ENCODE results near the gene KIF5A.

KIF5A gene

DNA sequence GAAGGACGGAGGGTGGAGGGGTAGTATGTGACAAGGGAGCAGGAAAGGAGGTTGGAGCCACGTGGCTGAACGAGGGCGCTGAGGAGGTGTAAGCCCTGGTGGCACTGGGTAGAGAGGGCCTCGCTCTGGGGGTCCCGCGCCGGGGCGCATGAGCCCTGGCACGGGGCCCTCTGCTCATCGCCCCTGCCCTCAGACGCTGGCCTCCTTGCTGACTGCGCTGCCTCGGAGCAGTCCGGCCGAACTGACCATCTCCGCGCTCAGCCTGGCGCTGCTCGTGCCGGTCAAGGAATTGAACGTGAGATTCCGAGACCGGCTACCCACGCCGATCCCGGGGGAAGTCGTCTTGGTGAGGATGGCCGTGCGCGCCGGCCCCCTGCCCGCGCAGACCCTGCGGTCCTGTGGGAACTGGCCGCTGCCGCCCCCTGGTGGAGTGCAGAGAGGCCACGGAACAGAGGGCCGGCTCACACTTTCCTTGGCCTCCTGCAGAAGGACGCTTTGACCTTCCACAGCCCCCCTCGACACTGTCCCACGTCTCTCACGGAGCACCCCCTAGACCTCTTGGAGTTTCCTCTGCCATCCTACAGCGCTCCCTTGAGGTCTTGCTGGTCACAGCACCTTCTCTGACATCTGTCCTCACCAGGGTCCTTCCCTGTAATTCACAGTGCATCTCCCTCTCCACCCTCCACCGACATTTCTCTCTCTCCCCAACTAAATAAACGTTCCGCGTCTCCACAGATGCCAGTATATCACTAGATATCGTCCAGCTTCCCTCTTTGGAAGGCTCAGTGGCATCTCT lies 71.9 kb downstream of the KIF5A start:
- DNase-seq (ENCODE audit: low spot score) = peak; percentile 80

DNA sequence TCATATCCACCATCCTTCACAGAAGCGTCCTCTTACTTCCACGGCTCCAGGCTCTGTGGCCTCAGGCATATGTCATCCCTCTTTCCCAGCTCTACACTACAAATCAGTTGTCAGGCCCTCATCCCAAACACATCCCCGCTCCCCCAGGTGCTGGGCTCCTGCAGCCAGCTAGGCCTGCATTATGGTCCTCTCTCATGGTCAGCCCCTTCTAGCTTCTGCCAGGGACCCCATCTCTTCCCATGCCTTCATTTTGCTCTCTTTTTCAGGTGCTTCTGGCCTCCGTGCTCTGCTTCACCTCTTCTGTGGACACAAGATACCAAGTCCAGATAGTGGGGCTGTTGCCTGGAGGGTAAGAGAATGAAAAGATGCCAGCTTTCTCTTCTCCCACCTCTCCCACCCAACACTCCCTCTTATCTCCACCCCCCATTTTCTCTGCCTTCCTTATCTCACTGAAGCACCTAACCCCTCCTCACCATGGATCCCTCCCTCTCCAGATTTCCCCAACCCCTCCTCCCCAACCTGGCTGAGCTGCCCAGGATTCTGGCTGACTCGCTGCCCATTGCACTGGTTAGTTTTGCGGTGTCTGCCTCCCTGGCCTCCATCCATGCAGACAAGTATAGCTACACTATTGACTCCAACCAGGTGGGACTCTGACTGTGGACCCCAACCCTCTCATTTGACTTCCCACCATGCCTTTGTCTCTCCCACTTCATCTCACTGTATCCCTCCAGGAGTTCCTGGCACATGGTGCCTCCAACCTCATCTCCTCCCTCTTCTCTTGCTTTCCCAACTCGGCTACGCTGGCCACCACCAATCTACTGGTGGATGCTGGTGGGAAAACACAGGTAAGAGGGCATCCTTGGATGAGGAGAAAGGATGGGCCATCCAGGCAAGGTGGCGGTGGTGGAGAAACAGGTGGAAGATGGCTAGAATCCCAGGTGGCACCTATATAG lies 72.7 kb downstream of the KIF5A start:
- DNase-seq (ENCODE audit: low spot score) = no peak

- no peak for DNase-seq (ENCODE audit: low spot score)
These were observed 73.5 kb downstream of the KIF5A start for GRCh38 chr12:57623385-57623784.

DNA sequence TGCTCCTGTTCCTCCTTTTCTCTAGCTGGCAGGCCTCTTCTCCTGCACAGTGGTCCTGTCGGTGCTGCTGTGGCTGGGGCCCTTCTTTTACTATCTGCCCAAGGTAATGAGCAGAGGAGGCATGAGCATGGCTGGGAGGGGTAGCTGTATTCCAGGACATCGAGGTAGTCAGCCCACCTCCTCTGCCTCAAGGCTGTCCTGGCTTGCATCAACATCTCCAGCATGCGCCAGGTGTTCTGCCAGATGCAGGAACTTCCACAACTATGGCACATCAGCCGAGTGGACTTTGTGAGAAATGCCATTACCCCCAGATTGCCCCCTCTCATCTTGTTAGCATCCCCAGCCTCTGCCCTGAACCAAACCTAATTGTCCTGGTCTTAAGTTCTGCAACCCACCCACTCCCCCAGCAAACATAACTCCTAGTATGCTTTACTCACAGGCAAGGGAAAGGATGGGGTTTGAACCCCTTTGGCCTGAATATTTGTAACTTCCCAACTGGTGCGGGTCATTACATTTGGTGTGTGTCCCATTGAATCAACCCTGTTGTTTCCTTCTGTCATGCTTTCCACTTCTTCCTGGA lies 74.1 kb downstream of the KIF5A start:
- DNase-seq (ENCODE audit: low spot score) = no peak

- no peak for DNase-seq (ENCODE audit: low spot score)
These were observed 74.8 kb downstream of the KIF5A start for GRCh38 chr12:57624441-57625220.

DNA sequence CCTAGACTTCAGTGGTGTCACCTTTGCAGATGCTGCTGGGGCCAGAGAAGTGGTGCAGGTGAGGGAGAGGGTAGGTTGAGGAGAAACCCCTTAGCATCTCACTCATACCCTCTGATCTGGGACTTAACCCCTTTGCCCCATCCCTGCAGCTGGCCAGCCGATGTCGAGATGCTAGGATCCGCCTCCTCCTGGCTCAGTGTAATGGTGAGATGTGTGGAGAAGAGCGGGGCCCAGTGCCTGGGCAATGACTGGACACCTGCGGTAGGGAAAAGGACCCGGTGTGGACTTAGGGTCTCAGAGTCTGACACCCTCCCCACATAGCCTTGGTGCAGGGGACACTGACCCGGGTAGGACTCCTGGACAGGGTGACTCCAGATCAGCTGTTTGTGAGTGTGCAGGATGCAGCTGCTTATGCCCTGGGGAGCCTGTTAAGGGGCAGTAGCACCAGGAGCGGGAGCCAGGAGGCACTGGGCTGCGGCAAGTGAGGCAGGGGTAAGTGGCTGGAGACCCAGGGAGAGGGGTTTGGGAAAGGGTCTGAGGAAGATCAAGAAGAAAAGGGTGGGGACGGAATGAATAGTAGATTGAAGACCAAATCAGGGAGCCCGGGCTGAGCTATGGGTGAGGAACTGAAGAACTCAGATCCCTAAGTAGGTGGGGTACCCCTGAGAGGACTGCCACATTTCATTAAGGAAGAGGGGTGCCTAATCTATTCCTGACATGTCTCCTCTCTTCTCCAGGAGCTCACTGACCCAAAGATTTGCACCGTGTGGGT lies 75.6 kb downstream of the KIF5A start:
- no peak for DNase-seq (ENCODE audit: low spot score)

GRCh38 chr12:57626111-57626920 lies 76.5 kb downstream of the KIF5A start:
- no peak for DNase-seq (ENCODE audit: low spot score)

DNA sequence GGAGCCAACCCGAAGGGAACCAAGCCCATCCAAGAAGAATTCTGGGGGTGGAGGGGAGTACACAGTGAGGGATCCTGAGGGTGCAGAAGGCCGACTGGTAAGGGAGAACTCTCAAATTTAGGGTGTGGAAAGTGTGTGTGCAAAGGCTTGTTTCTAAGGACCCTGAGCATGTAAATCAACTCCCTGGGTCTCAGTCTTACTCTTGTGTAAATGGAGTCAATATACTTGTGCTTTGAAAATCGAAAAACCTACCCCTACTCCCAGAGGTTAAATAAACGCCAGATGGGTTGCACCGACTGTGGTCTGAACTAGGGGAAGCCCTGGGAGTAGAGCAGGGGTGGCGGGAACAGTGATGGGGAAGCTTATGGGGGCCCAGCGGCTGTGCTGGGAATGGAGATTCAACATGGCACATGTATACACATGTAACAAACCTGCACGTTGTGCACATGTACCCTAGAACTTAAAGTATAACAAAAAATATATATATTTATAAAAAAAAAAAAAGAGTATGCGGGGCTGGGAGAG lies 77.1 kb downstream of the KIF5A start:
- DNase-seq (ENCODE audit: low spot score) = no peak

GRCh38 chr12:57627501-57628279 lies 77.8 kb downstream of the KIF5A start:
- DNase-seq (ENCODE audit: low spot score) = no peak

DNA sequence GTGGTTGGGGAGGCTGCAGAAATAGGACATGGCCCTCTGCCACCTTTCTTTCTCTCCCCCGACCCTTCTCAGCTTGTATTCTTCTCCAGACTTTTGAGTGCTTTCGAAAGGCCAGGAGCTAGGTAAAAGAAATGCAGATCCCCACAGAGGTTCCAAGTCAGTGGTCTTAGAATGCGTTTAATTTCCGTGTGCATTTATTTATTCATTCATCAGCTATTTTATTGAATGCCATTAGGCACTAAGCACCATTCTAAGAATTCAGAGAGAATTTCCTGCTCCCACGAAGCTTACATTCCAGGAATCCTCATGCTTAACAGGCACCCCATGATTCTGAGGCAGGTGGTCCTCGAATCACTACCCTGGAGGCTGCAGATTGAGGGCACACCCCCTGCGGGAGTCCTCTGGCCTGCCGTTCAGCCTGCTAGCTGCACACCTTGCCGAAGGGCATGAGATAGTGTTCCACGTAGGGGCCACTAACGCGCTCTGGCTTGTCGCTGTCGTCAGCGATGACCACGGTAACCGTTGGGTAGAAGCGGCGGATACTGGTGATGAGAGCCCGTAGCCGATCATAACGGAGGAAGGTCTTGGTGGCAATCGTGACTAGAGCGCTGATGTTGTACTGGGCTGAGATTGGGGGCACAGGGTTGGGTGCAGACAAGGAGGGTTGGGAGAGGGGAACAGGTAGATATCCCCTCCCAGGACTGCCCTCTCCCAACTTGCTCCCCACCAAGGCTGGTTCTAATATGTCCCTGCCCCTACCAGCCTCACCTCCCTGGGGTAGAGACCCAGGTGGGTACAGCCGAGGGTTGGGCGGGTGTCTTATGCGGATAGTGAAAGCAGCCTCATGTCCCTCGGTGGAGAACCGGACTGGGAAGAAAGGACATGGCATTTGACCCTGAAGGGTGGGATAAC lies 78.7 kb downstream of the KIF5A start:
- no peak for DNase-seq (ENCODE audit: low spot score)

GRCh38 chr12:57629897-57630471 lies 80.1 kb downstream of the KIF5A start:
- DNase-seq (ENCODE audit: low spot score) = peak; percentile 1

GRCh38 chr12:57630891-57631433 lies 81.1 kb downstream of the KIF5A start:
- DNase-seq (ENCODE audit: low spot score) = peak; percentile 1

GRCh38 chr12:57631566-57632072 lies 81.8 kb downstream of the KIF5A start:
- DNase-seq (ENCODE audit: low spot score) = peak; percentile 2

- peak; percentile 14 for DNase-seq (ENCODE audit: low spot score)
These were observed 82.5 kb downstream of the KIF5A start for GRCh38 chr12:57632073-57632957.

DNA sequence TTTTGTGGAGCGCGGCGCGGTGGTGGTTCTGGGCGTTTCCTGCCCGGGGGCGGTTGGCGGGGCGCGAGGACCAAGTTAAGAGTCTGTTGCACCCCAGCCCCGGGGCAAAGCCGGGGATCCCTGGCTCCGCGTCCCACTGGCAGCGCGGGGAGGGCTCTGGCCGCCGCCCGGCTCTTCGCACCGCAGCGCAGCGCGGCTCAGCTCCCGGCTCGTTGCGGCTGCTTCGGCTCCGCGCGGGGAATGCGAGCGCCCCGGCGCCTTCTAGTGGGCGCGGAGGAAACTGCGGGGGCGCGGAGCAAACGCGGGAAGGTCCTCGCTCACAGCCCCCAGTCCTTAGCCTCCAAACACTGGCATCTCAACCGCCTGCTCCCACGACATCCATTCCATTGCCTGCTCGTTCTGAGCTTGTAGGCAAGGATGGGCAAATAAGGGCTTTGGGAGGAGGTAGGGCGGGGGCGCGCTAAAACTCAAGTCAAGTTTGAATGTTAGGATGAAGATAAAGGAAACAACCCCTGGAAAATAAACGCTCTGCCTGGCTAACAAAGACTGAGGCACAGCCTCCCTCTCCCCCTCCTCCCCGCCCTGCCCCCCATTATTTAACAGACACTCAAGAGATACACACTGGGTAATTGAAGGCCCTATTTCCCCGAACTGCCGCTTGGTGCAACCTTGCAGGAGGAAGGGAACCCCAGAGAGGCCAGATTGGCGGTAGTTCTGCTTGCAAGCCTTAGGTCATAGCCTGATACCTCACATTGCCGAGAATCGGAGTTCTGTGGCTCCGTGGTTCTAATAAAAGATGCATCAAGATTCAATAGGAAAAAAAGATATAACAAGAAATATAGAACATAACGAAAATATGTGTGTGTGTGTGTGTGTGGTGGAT lies 83.4 kb downstream of the KIF5A start, which contains the start of gene B4GALNT1:
Gene B4GALNT1, minus strand, starts transcription at position 244 of the 883 bp plus-strand sequence. CDS start 1,069 bp downstream, outside the sequence.
- DNase-seq (ENCODE audit: low spot score) = peak; percentile 83
